Measurements from ENCODE around the gene DDOST.

Gene DDOST

GRCh38 chr1:20658166-20658915, 2.8 kb downstream of the DDOST start:
- DNase-seq: no peak

DNA sequence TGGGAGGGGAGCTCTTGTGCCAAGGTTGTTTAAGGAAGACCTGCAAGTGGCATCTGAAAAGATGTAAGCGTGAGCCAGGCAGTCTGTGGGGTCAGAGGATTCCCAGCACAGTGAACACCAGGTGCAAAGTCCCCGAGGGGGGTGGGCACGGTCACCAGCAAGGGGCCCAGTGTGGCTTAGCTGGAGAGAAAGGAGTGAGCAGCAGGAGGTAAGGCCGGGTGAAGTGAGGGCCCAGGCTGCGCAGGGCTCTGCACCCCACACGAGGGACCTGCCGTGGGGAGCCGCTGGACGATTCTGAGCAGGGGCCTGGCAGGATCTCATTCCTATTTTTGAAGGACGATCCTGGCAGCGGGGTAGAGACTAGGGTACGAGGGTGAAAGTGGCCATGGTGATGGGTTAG, 4.1 kb downstream of the DDOST start:
- no peak for DNase-seq

GRCh38 chr1:20654104-20654690, 7.0 kb downstream of the DDOST start:
- DNase-seq: no peak

DNA sequence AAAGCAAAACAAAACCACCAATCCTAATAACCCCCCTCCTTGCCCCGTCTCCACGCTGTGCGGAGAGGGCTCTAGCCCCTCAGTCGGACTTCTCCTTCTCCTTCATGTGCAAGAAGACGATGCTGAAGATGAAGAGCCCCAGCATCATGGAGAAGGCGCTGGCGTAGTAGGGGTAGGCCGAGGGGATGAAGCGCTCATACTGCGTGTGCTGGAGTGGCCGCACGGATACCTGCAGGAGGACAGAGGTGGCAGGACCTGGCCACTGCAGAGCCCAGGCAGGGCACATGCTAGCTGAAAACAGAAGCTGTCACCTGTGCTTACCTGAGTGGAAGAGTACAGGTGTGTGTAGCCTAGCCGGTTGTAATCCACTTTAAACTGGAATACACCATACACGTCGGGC, 8.9 kb downstream of the DDOST start:
- DNase-seq: no peak

DNA sequence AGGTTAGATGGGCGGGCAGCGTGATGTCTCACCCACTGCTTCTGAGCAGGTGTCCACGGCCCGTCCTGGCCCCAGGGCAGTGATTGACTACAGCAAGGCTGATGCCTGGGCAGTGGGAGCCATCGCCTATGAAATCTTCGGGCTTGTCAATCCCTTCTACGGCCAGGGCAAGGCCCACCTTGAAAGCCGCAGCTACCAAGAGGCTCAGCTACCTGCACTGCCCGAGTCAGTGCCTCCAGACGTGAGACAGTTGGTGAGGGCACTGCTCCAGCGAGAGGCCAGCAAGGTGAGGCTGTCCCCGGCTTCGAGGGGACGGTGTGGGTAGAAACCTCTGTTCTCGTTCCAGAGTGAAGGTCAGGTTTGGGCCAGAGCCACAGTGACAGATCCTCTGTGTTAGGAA, 12.2 kb downstream of the DDOST start:
- no peak for DNase-seq

- no peak for DNase-seq
Observed at GRCh38 chr1:20648438-20648837, 12.7 kb downstream of the DDOST start.

GRCh38 chr1:20645414-20645813, 15.8 kb downstream of the DDOST start:
- no peak for DNase-seq

GRCh38 chr1:20644416-20644815, 16.8 kb downstream of the DDOST start:
- no peak for DNase-seq

- no peak for DNase-seq
Observed at GRCh38 chr1:20643080-20643479, 18.1 kb downstream of the DDOST start.

- DNase-seq: no peak
Observed at GRCh38 chr1:20641975-20642374, 19.2 kb downstream of the DDOST start.

DNA sequence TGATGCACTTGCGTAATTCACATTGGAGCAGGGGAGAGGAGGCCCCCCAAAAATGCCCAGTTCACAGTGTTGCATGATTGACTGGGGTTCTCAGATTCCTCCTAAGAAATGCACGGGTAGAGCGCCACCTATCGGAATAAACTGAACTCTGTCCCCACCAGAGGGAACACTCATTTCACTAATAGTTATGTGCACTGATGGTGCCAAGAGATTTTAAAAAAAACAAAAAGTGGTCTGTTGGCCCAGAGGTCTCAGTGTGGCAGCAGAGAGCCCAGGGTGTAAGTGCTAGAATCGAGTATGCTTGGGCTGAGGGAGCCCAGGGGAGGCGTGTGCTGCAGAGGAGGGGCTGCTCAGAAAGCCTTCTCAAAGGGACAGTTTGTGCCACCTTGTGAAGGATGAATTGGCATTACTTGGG, 21.0 kb downstream of the DDOST start:
- peak; percentile 30 for DNase-seq

- DNase-seq: no peak
Observed at GRCh38 chr1:20636785-20637347, 24.3 kb downstream of the DDOST start.

DNA sequence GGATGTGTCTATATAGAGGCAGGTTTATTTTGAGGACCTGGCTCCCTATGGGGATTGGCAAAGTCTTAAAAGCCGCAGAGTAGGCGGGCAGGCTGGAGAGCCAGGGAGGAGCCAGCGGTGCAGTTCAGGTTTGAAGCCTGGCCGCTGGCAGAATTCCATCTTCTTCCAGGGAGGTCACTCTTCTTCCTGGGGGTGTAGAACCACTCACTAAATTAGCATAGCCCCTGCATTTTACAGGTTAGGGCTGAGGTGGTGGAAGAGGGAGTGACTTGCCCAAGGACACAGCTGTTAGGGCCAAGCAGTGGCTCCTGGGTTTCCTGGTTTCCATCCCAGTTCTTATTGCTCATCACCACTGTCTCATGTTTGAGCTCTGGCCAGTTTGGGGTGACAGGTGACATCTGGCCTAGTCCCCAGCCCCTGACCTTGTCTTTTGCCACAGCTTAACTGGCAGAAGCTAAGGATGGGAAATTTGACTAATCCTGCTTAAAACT, 26.5 kb downstream of the DDOST start:
- no peak for DNase-seq

DNA sequence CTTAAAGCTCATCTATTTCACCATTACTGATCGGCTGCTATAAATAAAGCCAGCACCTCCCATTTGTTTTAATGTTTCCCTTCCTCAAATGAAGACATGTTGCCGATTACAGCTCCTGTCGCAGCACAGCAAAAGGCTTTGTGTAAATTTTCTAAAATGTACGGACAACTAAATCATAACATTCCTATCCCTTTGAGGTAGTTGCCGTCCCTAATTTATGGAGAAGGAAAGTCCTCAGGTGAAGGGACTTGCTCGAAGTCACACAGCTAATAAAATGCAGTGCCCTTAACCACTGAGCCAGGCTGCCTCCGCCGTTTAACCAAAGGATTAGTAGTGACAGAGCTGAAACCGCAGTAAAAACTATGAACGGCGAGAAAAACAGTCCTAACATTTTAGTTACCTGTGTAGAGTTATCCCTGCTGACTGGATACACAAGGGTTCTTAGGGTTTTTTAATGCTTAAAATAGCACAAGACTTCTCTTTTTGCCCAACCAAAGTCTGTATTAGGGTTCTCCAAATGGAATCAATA, 27.0 kb downstream of the DDOST start:
- DNase-seq: no peak

- DNase-seq: peak; percentile 77
Observed at GRCh38 chr1:20633190-20634064, 27.7 kb downstream of the DDOST start, which contains the start of gene PINK1. PINK1 (plus strand) TSS chr1:20633458; CDS start chr1:20633549, 91 bp downstream.

DNA sequence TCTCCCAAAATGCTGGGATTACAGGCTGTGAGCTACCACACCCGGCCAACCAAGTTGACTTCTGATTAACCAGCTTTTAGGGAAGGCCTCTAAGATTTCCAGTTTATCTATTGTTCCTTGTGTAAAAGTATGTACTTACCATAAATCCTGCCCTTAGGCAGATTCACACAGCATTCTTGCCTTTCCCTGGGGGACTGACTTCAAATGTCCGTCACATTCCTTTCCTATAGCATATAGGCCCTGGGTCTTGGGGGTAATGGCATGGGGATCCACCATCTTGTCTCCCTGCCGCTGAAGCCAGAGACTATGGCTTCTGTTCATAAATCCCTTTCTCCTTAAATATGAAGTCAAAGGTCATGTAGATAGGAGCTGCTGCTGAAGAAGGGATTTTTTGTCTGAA, 28.8 kb downstream of the DDOST start:
- DNase-seq: no peak

DNA sequence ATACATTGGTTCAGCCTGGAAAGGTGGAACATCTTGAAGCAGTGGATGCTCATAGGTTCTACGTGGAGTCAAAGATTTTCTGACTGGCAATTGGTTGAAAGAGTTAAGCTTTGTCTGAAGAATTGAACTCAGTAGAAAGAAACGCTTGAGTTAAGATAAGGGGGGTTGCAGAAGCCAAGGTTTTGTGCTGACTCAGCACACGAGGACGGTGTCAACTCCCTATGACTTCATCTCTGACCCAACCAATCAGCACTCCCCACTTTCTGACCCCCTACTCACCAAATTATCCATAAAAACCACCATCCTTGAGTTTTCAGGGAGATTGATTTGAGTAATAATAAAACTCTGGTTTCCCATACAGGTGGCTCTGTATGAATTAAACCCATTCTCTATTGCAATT, 30.4 kb downstream of the DDOST start:
- no peak for DNase-seq

- no peak for DNase-seq
Observed at GRCh38 chr1:20626524-20626923, 34.6 kb downstream of the DDOST start.

DNA sequence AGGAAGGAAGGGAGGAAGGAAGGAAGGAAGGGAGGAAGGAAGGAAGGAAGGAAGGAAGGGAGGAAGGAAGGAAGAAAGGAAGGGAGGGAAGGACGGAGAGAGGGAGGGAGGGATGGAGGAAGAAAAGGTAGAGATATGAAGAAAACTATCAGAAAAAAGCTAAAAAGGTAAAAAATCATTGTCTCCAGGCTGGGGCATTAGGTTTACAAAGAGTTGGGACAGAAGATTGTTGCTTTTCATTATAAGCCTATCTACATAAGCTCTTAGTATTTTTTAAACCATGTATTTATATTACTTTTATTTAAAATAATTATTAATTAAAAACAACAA, 35.1 kb downstream of the DDOST start:
- DNase-seq: no peak

DNA sequence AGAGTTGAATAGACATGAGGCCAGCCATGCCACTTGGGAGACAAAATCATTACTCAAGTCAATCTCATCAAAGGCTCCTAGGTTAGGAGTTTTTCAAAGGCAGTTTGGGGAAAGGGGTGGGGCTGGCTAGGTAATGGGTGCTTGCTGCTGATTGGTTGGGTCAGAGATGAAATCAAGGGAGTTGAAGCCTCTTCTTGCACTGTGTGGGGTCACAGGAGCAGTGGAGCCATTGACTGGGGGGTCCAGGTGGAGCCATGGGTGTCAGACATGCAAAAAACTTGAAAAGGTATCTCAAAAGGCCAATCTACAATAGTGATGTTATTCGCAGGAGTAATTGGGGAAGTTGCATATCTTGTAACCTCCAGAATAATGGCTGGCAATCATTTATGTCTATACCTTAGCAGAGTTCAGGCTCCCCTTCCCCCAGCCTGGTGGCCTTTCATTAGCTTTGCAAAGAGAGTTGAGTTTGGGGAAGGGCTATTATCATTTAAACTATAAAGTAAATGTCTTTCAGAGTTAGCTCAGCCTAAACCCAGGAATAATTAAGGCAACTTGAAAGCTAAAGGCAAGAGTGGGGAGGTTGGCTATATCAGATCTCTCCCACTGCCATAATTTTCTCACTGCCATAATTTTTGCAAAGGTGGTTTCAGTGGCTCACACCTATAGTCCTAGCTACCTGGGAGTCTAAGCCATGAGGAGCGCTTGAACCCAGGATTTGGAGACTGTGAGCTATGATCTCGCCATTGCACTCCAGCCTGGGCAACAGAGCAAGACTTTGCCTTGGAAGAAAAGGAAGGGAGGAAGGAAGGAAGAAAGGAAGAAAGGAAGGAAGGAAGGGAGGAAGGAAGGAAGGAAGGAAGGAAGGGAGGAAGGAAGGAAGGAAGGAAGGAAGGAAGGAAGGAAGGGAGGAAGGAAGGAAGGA, 35.7 kb downstream of the DDOST start:
- no peak for DNase-seq

DNA sequence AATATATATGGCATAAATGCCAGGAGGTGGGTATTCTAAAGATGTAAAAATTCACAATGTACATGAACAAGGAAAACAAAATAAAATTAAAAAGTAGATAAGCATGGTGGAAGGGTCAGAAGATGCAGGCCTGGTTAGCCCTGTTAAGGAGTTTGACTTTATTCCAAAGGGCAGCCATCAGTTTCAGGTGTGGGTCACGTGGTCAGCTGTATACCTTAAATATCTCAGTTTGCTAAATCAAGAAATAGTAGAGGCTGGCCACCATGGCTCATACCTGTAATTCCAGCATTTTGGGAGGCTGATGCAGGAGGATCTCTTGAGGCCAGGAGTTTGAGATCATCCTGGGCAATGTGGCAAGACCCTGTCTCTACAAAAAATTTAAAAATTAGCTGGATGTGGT, 36.5 kb downstream of the DDOST start:
- no peak for DNase-seq

DNA sequence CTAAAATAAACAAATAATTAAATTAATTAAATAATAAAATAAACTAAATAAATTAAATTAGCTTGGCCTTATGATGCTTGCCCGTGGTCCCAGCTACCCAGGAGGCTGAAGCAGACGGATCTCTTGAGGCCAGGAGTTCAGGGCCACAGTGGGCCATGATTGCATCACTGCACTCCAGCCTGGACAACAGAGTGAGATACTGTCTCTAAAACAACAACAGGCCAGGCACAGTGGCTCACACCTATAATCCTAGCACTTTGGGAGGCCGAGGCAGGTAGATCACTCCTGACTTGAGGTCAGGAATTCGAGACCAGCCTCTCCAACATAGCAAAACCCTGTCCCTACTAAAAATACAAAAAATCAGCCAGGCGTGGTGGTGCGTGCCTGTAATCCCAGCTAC, 40.2 kb downstream of the DDOST start:
- no peak for DNase-seq
